GM23248 (cell line): ENCODE measurements around the gene PLPPR1. TPM values are rescaled to one million over a fixed set of nuclear protein-coding genes. Genes with fewer than 3 reads are reported as not detected.
A peak's percentile ranks its signal among the peaks of the same experiment; 100 is the strongest.

Experiments used
- DNase-seq: peaks from one replicate; pipeline ENCODE4 v3.0.0-alpha.2; 2015
- H2AFZ ChIP-seq: fragments of 200-600 bp; sonication (generic); 2 replicates; pipeline ENCODE4 v1.6.1; 2016; ENCODE audit warnings: antibody characterized with exemption
- H3F3A ChIP-seq: fragments of 200-600 bp; sonication (generic); 2 replicates; pipeline ENCODE4 v1.6.1; 2016; ENCODE audit warnings: mild to moderate bottlenecking, antibody characterized with exemption, mixed run types; ENCODE audit not compliant: insufficient read depth
- H3K27ac ChIP-seq: fragments of 200-600 bp; sonication (generic); 2 replicates; pipeline ENCODE4 v1.5.1; 2016; ENCODE audit warnings: mild to moderate bottlenecking
- H3K27me3 ChIP-seq: fragments of 200-600 bp; sonication (generic); replicated peaks from 2 replicates; pipeline ENCODE4 v1.6.1; 2016; ENCODE audit warnings: mild to moderate bottlenecking; ENCODE audit not compliant: insufficient read depth
- H3K36me3 ChIP-seq: fragments of 200-600 bp; sonication (generic); 2 replicates; pipeline ENCODE4 v1.6.1; 2016; ENCODE audit warnings: low read depth, mild to moderate bottlenecking
- H3K4me1 ChIP-seq: fragments of 200-600 bp; sonication (generic); 2 replicates; pipeline ENCODE4 v1.6.1; 2016; ENCODE audit warnings: mild to moderate bottlenecking; ENCODE audit not compliant: insufficient read depth
- H3K4me2 ChIP-seq: fragments of 200-600 bp; sonication (generic); one replicate; pipeline ENCODE4 v1.6.1; 2016; ENCODE audit warnings: mild to moderate bottlenecking; ENCODE audit not compliant: unreplicated experiment
- H3K4me3 ChIP-seq: fragments of 200-600 bp; sonication (generic); 2 replicates; pipeline ENCODE4 v1.5.1; 2016; ENCODE audit warnings: mild to moderate bottlenecking
- H3K79me2 ChIP-seq: fragments of 200-600 bp; sonication (generic); 2 replicates; pipeline ENCODE4 v1.6.1; 2016; ENCODE audit warnings: mild to moderate bottlenecking; ENCODE audit not compliant: insufficient read depth
- H3K9ac ChIP-seq: fragments of 200-600 bp; sonication (generic); 2 replicates; pipeline ENCODE4 v1.6.1; 2016; ENCODE audit warnings: mild to moderate bottlenecking
- H3K9me2 ChIP-seq: fragments of 200-600 bp; sonication (generic); 2 replicates; pipeline ENCODE4 v1.6.1; 2016; ENCODE audit warnings: mixed run types, mild to moderate bottlenecking, moderate library complexity; ENCODE audit not compliant: insufficient read depth
- H3K9me3 ChIP-seq: fragments of 200-600 bp; sonication (generic); one replicate; pipeline ENCODE4 v1.6.1; 2017; ENCODE audit warnings: low read depth
- H4K20me1 ChIP-seq: fragments of 200-600 bp; sonication (generic); 2 replicates; pipeline ENCODE4 v1.6.0; 2016; ENCODE audit not compliant: insufficient read depth
- EZH2 ChIP-seq: fragments of 200-600 bp; sonication (generic); IDR thresholded peaks from 2 replicates; pipeline ENCODE4 v1.6.1; 2018; ENCODE audit warnings: antibody characterized with exemption, mild to moderate bottlenecking; ENCODE audit not compliant: insufficient read depth, poor library complexity, severe bottlenecking
- EZH2phosphoT487 ChIP-seq: fragments of 200-600 bp; sonication (generic); IDR thresholded peaks from 2 replicates; pipeline ENCODE4 v1.6.1; 2018; ENCODE audit warnings: antibody characterized with exemption, moderate library complexity, mild to moderate bottlenecking, low read depth; ENCODE audit not compliant: insufficient read depth
- WGBS, 2 experiments: methylation state at CpG; one replicate each; pipeline ENCODE4 v1.1.6; 2015 to 2017; ENCODE audit warnings: low lambda C conversion rate in 2 of 2, low coverage in 1 of 2; ENCODE audit errors: missing lambda C conversion rate in 2 of 2; 5-methylcytosine and 5-hydroxymethylcytosine counted together
- in situ Hi-C: fragments of 300-500 bp; cut with MboI; formaldehyde crosslinking; loops from 2 replicates; pipeline ENCODE4 v1.15.0; 2020
- polyA plus RNA-seq: library from polyadenylated mRNA; unstranded; fragments of >200 nt; fragmentation: Nextera tagmentation; extraction: Ambion mirVana; gene quantifications from 2 replicates; pipeline ENCODE4 v1.2.1, GENCODE V29; 2016
- total RNA-seq: library from RNA; depleted of rRNA; stranded (reverse); fragments of >200 nt; shearing (Covaris generic); gene quantifications from 2 replicates; pipeline ENCODE4 v1.2.3, GENCODE V29; 2014

PLPPR1 gene
- total and polyA plus RNA-seq, 2 experiments from 2014 or later: not detected

DNA sequence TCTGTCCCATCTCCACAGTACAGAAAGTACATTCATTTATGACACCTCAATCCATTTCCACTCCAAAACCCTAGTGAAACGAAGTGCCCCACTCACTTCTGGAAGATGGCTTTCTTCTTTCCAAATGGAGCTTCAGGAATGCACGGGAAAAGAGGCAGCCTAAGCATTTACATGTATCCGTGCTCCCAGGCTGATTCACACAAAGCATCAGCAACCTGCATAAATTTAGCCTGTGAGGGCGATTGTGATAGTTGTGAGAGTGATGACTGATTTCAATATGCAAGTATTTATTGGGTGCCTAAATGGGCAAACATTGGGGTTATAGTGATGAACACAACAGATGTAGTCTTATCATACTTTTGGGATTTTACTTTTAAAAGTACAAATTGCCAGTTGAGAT lies 86.6 kb downstream of the PLPPR1 start:
- Histone ChIP-seq H3K9me3 (no peaks in the 10 kb centered on the region), H3K4me1 (no peaks in the 10 kb centered on the region), H4K20me1 (no peaks in the 10 kb centered on the region), H3K4me3 (no peak overlapping the region), H3K4me2 (no peak overlapping the region), H3K9me2 (no peaks in the 10 kb centered on the region), H2AFZ (no peak overlapping the region), H3K27me3 (no peaks in the 10 kb centered on the region), H3K79me2 (no peaks in the 10 kb centered on the region), H3K27ac (no peak overlapping the region), H3K36me3 (no peaks in the 10 kb centered on the region), H3K9ac (no peak overlapping the region), H3F3A (no peaks in the 10 kb centered on the region)
- DNase-seq: no peak
- TF ChIP-seq EZH2 (no peak), EZH2phosphoT487 (no peak)
- in situ Hi-C loops: no loop called here
- 12 to 13% methylated on average over 4 of the region's 4 CpGs for WGBS, 2 experiments

DNA sequence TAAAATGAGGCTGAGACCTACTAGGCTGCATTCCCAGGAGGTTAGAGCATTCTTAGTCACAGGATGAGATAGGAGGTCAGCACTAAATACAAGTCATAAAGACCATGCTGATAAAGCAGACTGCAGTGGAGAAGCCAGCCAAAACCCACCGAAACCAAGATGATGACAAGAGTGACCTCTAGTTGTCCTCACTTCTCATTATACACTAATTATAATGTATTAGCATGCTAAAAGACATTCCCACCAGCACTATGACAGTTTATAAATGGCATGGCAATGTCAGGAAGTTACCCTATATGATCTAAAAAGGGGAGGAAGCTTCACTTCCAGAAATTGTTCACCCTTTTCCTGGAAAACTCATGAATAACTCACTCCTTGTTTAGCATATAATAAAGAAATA lies 88.6 kb downstream of the PLPPR1 start:
- Histone ChIP-seq H3K9ac (no peak overlapping the region), H2AFZ (no peak overlapping the region), H3K79me2 (no peaks in the 10 kb centered on the region), H3K9me2 (no peaks in the 10 kb centered on the region), H3K27me3 (no peaks in the 10 kb centered on the region), H3K4me3 (no peak overlapping the region), H3K4me1 (no peaks in the 10 kb centered on the region), H3K4me2 (no peak overlapping the region), H4K20me1 (no peaks in the 10 kb centered on the region), H3F3A (no peaks in the 10 kb centered on the region), H3K9me3 (no peaks in the 10 kb centered on the region), H3K36me3 (no peaks in the 10 kb centered on the region), H3K27ac (no peak overlapping the region)
- TF ChIP-seq EZH2phosphoT487 (no peak), EZH2 (no peak)
- 0% methylated on average over 1 of the region's 1 CpG for WGBS, 2 experiments
- in situ Hi-C loops: no loop called here
- DNase-seq: no peak

DNA sequence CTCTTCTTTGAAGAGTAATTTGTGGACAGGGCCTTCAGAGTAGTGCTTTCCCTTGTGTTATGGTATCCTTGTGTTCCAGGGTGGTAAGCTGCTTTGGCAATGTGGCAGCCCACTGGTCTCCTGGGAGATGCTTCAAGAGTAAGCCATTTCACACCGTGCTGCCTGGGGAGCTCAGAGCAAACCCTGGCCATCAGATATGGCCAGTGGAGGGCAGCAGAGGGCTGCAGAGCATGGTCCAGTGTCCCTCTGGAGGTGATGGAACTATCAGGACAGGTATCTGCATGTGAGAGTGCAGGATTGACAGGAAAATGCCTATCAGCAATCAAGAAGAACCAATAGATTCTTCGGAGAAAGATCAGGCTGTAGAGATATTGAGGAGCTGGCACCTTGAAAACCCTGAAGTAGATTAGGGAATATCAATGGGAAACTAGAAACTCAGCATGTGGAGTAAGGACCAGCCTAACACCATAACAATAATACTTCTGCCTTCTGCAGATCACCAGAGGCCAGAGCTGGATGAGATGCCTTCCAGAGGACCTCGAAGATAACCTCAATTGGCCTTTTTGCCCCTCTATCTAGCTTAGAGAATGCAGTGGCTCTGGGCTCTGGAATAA lies 90.8 kb downstream of the PLPPR1 start:
- Histone ChIP-seq H3K4me2 (no peak overlapping the region), H4K20me1 (no peaks in the 10 kb centered on the region), H3K27me3 (no peaks in the 10 kb centered on the region), H3K4me3 (no peak overlapping the region), H3K27ac (no peak overlapping the region), H3K9me3 (no peaks in the 10 kb centered on the region), H3F3A (no peaks in the 10 kb centered on the region), H3K36me3 (no peaks in the 10 kb centered on the region), H3K9ac (no peak overlapping the region), H3K9me2 (no peaks in the 10 kb centered on the region), H3K4me1 (no peaks in the 10 kb centered on the region), H2AFZ (no peak overlapping the region), H3K79me2 (no peaks in the 10 kb centered on the region)
- TF ChIP-seq EZH2 (no peak), EZH2phosphoT487 (no peak)
- 2 to 9% methylated on average over 3 of the region's 3 CpGs for WGBS, 2 experiments
- peak; percentile 62 for DNase-seq
- in situ Hi-C loops: no loop called here

DNA sequence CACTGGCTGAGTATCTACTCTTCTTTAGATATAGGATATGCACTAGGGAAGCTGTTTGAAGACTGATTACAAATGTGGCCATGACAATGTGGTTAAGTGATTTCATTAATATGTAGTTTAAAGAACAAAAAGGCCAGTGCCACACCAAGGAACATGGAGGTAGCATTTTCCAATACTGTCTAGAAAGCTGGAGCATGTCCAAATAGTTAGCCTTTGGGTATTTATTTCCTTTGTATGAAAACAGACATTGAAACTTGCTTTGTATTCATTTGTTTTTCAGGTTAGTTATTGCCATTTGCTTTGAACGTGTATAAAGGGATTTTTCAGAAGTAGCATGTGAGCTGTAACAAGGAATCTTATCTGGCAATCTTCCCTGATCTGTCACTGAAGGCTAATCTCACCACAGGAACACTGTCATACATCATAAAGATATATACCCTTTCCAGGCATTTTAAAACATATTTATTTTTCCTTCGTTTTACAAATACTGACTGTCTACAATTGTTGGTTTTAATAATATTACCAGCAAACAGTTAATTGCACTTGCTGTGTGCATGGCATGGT lies 93.4 kb downstream of the PLPPR1 start:
- 7 to 8% methylated on average over 2 of the region's 2 CpGs for WGBS, 2 experiments
- Histone ChIP-seq H3K27me3 (no peaks in the 10 kb centered on the region), H3K4me1 (no peaks in the 10 kb centered on the region), H3K36me3 (no peaks in the 10 kb centered on the region), H3K4me2 (no peak overlapping the region), H3K9ac (no peak overlapping the region), H3K9me2 (no peaks in the 10 kb centered on the region), H3K79me2 (no peaks in the 10 kb centered on the region), H3K9me3 (no peaks in the 10 kb centered on the region), H2AFZ (no peak overlapping the region), H4K20me1 (no peaks in the 10 kb centered on the region), H3K4me3 (no peak overlapping the region), H3K27ac (no peak overlapping the region), H3F3A (no peaks in the 10 kb centered on the region)
- TF ChIP-seq EZH2phosphoT487 (no peak), EZH2 (no peak)
- DNase-seq: no peak
- in situ Hi-C loops: no loop called here
